T-helper 17 cell (primary cell): ENCODE results near the gene MGAT5. TPM values are rescaled to one million over a fixed set of nuclear protein-coding genes. Genes with fewer than 3 reads are reported as not detected.

Source experiments
- ATAC-seq: fragments of 150-1000 bp; cut with Tn5 transposase; 2 replicates; pipeline ENCODE4 v1.10.0; 2021; ENCODE audit warnings: mild to moderate bottlenecking, moderate library complexity
- DNase-seq, 3 donors: peaks; one replicate each; pipeline versions ENCODE4 v3.0.0 to v3.0.0-alpha.2; 2020 to 2021
- H3K9me3 ChIP-seq: one replicate; pipeline ENCODE4 v1.7.0; 2013; ENCODE audit warnings: low read length, mild to moderate bottlenecking; ENCODE audit not compliant: control insufficient read depth, poor library complexity, severe bottlenecking
- H3K27ac Mint-ChIP-seq: one replicate; pipeline ENCODE4 v1.8.0; 2022; ENCODE audit warnings: mild to moderate bottlenecking, moderate library complexity, mixed read lengths
- H3K27me3 Mint-ChIP-seq: one replicate; pipeline ENCODE4 v1.8.0; 2022; ENCODE audit warnings: mixed read lengths
- H3K36me3 Mint-ChIP-seq: one replicate; pipeline ENCODE4 v1.8.0; 2022; ENCODE audit warnings: low read depth, mixed read lengths
- H3K4me1 Mint-ChIP-seq: one replicate; pipeline ENCODE4 v1.8.0; 2022; ENCODE audit warnings: mild to moderate bottlenecking, mixed read lengths
- H3K4me3 Mint-ChIP-seq: one replicate; pipeline ENCODE4 v1.8.0; 2022; ENCODE audit warnings: mild to moderate bottlenecking, moderate library complexity, mixed read lengths
- total RNA-seq, 4 donors: library from RNA in 2 of 4; stranded (reverse) in 2 of 4; gene quantifications; one replicate each; pipeline ENCODE4 v1.2.3 and lab custom pipeline; 2022 to 2026

The MGAT5 gene
- total RNA-seq, 2 donors from 2014 or later = 120 to 127 TPM

DNA sequence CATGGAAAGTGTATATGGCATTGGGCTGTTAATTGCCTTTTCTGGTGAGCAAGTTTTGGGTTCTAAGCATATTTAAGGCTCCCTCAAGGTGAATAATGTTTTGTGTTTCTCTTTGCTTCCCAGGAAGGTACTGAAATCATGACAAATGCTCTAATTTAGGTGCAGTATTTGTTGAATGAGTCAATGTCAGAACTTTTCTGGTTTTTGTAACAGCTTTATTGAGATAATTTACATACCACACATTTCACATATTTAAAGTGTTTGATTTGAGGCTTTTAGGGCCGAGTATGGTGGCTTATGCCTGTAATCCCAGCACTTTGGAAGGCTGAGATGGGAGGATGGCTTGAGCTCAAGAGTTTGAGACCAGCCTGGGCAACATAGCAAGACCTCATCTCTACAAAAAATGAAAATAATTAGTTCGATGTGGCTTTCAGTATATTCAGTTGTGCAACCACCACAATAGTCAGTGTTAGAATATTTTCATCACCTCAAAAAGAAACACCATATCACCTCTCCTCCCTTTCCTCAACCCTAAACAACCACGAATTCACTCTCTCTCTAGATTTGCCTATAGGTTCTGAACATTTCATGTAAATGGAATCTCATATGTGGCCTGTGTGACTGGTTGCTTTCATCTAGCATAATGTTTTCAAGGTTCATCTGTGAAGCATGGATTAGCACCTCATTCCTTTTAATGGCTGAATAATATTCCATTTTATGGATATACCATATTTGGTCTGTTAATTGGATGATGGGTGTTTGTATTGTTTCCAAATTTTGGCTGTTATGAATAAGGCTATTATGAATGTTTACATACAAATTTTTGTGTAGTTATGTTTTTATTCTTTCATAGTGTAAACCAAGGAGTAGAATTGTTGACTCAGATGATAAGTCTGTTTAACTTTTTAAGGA, 54.9 kb downstream of the MGAT5 start:
- H3K27ac Mint-ChIP-seq = peak overlapping the region; percentile 92

DNA sequence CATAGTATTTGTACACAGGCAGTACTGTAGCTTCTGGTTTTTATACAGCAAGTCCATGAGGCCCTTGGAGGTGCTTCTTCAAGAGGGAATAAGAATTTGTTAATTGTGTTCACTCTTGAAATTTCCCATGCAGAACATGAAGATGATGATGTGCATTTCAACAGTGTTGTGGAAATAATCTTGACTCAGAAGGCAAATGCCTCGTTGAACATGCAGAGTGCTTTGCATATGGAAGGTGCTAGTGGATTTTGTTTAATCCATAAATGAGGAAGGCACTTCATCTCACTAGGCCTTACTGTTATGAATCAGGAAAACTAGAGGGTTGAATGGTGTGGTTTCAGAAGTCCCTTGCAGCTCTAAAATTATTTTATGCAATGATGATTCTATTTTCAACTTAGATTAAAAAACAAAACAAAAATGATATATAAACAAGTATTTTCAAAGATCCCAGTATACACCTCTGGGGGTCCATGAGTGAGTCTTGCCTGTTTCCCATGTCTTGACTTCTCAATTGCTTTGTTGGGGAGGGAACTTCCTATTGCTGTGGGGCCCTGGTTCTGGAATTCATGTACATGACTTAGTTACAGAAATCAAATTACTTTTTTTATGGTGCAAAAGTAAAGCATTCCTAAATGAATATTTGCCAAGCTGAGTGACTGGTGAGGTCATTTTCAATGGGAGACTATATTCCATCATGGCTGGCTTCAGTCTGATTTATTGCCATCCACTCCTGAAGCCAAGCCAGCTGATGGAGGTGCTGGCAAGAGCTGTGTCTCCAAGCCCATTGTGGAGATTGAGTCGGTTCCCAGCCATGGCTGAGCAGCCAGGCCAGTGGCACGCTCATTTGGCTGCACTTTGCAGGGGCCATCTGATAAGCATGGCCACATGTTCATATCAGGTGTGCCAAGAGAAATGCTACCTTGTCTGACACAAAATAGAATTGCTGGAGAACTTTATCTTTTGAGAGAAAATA, 56.5 kb downstream of the MGAT5 start:
- H3K27ac Mint-ChIP-seq = peak overlapping the region; percentile 98
- H3K4me1 Mint-ChIP-seq = peaks cover 67% of the 10 kb centered on the region
- ATAC-seq = no peak

More for the DNA sequence above, 54.9 kb downstream of the MGAT5 start:
- H3K4me3 Mint-ChIP-seq = no peak overlapping the region
- peaks cover 68% of the 10 kb centered on the region for H3K4me1 Mint-ChIP-seq
- H3K27me3 Mint-ChIP-seq = no peaks in the 10 kb centered on the region
- peaks cover 5% of the 10 kb centered on the region for H3K36me3 Mint-ChIP-seq
- no peaks in the 10 kb centered on the region for H3K9me3 ChIP-seq
- no peak for ATAC-seq
- DNase-seq = no peak

DNA sequence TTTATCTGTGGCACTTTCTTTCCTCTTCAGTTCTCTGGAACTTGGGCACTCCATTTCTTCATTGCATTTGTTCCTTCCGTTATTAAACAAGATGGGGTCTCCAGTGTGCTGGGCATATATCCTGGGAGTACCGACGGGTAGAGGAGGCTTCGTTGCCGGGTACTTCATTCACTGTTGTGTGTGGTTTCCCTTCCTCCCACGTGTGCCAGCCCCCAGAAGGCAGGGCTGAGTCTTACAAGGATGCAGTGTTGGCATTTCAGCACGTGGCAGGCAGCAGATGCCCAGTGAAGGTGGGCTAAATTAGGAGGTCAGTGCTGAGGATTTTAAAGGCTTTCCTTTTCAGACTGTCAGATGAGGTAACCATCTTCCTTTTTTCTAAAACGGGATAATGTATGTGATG, 58.6 kb downstream of the MGAT5 start:
- no peaks in the 10 kb centered on the region for H3K9me3 ChIP-seq
- no peaks in the 10 kb centered on the region for H3K27me3 Mint-ChIP-seq
- peaks cover 68% of the 10 kb centered on the region for H3K4me1 Mint-ChIP-seq
- ATAC-seq (peak; percentile 41), DNase-seq (no peak)
- H3K27ac Mint-ChIP-seq = peak overlapping the region; percentile 98
- peak overlapping the region; percentile 86 for H3K4me3 Mint-ChIP-seq
- H3K36me3 Mint-ChIP-seq = peaks cover 5% of the 10 kb centered on the region

More for the DNA sequence above, 56.5 kb downstream of the MGAT5 start:
- Mint-ChIP-seq H3K36me3 (peaks cover 5% of the 10 kb centered on the region), H3K4me3 (peak overlapping the region; percentile 26), H3K27me3 (no peaks in the 10 kb centered on the region)
- no peaks in the 10 kb centered on the region for H3K9me3 ChIP-seq
- DNase-seq = no peak

DNA sequence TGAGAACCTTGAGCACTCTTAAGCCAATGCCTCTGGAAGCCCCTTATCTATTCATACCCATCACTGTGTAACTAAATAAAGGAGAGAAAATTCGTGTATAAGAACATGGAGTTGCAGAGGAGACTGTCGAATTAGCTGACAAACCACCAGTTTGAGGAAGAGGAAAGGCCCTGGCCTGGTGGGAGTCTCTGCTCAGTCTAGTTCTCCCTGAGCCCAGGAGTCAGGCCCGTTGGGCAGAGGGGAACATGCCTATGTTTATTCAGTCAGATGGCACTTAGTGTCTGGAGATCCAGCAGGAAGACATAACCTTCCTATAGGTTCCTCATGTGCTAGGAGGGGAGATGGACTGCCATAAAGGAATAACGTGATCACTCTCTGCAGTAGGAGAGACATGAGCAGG, 60.3 kb downstream of the MGAT5 start:
- Mint-ChIP-seq H3K4me1 (peaks cover 66% of the 10 kb centered on the region), H3K4me3 (peak overlapping the region; percentile 64), H3K27me3 (no peaks in the 10 kb centered on the region), H3K27ac (peak overlapping the region; percentile 98), H3K36me3 (peaks cover 7% of the 10 kb centered on the region)
- no peak for DNase-seq
- H3K9me3 ChIP-seq = no peaks in the 10 kb centered on the region
- no peak for ATAC-seq

DNA sequence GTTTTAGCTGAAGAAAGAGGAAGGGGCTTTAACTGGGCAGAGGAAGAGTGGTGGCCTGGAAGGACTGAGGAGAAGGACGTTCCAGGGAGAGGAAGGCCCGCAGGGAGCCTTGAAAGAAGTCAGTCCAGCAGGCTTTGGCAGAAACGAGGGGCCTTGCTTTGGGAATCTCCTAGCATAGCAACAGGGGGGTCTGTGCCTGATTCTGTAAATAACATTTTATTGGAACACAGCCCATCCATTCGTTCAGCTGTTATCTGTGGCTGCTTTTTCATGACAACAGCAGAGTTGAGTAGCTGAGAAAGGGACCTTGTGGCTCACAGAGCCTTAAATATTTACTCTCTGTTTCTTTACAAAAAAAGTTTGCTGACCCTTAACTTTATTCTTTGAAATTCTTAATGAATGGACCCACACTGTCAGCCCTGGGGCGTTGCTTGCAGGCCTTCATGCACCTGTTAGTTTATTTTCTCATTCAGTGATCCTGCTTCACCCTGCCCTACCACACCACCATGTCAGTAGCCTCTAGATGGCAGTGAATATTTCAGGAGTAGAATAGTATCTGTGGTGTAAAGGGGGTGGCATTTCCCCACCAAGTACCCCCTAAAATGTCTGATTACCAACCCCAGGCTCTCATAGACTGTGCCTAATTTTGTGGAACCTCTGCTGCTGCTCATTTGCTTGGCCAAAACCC, 61.0 kb downstream of the MGAT5 start:
- Mint-ChIP-seq H3K27ac (peak overlapping the region; percentile 98), H3K4me1 (peaks cover 72% of the 10 kb centered on the region), H3K4me3 (peak overlapping the region; percentile 64), H3K27me3 (no peaks in the 10 kb centered on the region), H3K36me3 (peaks cover 10% of the 10 kb centered on the region)
- no peaks in the 10 kb centered on the region for H3K9me3 ChIP-seq
- no peak for ATAC-seq
- DNase-seq = no peak

DNA sequence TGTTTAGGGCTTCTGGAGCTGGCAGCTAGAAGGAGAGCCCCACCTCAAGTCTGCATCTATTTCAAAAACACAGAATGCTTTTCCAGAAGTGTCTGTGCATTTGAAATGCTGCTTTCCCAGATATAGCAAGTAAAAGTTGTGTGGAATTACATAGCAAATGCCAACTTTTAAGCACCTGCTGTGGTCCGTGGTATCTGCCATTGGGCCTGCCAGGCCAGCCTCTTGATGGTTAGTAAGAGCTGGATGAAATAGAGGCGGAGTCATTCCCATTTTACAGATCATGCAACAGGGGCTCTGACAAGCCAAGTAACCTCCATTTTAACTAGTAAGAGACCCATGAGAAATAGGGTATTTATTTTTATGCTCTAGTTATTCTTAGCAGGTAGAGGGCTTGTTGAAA, 61.6 kb downstream of the MGAT5 start:
- DNase-seq = no peak
- no peak for ATAC-seq
- no peak overlapping the region for H3K4me3 Mint-ChIP-seq
- peak overlapping the region; percentile 98 for H3K27ac Mint-ChIP-seq
- no peaks in the 10 kb centered on the region for H3K27me3 Mint-ChIP-seq
- H3K36me3 Mint-ChIP-seq = peaks cover 10% of the 10 kb centered on the region
- H3K4me1 Mint-ChIP-seq = peaks cover 71% of the 10 kb centered on the region
- no peaks in the 10 kb centered on the region for H3K9me3 ChIP-seq

DNA sequence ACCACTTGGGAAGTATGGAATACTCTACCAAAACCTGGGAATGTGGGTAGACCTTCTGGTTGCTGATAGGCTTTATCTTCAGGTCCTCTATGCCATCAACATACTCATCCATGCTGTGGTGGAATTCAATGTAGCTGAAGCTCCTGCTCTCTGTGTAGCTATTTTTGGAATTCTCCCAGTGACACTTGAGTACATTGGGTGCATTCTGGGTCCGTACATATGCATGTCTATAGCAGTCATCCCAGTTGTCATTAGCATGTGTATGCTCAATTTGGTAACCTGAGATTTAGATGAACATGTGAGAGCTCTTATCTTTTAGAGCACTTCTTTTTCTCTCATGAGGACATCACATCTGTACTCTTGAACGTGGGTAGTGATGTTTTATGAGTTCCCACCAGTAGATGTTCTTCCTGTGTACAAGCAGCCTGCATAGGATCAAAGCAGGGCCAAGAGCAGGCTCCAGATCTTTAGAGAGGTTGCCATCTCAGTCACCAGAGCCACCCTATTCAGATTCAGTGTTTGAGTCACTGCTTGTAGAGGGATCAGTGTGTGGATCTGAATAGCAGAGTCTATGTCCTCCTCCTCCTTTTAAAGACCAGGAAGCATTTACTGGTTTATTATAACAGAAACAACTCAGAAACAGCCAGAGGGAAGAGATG, 65.9 kb downstream of the MGAT5 start:
- Mint-ChIP-seq H3K27me3 (no peaks in the 10 kb centered on the region), H3K27ac (peak overlapping the region; percentile 98), H3K4me3 (peak overlapping the region; percentile 74), H3K4me1 (peaks cover 76% of the 10 kb centered on the region), H3K36me3 (peaks cover 8% of the 10 kb centered on the region)
- no peak for DNase-seq
- peak; percentile 36 for ATAC-seq
- no peaks in the 10 kb centered on the region for H3K9me3 ChIP-seq

DNA sequence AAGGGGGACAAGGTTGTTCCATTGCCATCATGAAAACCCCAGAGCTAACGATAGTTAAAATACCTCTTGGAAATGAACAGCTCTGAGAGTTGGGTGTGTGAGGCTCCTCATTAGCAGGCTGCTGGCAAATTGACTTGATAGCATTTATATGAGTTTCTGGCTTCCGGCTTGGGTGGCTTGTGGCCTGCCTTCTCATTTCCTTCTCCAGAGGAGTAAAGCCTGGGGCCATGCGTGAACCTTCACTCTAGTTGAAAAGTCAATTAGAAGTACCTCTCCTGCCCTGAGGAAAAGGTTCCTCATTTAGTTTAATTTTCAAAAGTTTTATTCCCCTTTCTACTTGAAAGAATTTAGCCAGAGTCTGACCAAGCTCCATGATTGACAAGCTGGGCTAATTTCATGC, 67.1 kb downstream of the MGAT5 start:
- Mint-ChIP-seq H3K4me1 (peaks cover 77% of the 10 kb centered on the region), H3K27ac (peak overlapping the region; percentile 98), H3K36me3 (peaks cover 8% of the 10 kb centered on the region), H3K27me3 (no peaks in the 10 kb centered on the region), H3K4me3 (peak overlapping the region; percentile 67)
- peak; percentile 70 for ATAC-seq
- H3K9me3 ChIP-seq = no peaks in the 10 kb centered on the region
- peak in 2 of 3 donors; percentile 13 to 22 for DNase-seq

DNA sequence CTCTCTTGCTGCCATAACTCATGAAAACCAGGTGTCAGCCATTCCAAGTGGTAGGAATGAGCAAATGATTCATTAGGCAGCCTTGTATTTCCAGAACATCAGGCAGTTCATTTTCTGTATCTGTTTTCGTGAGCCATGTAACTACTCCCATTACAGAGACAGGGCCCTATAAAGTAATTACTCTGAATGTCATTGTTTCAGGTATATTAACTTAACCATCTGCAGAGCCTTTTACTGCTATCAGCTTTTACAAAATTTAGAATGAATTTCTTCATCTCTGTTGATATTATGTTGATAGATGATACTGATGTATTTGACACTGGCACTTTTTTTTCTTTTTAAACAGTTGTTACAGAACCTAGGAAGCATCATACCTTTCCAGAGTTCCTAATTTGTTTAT, 69.9 kb downstream of the MGAT5 start:
- ATAC-seq (no peak), DNase-seq (no peak)
- no peaks in the 10 kb centered on the region for H3K9me3 ChIP-seq
- Mint-ChIP-seq H3K27ac (peak overlapping the region; percentile 98), H3K4me3 (peak overlapping the region; percentile 22), H3K36me3 (peaks cover 9% of the 10 kb centered on the region), H3K27me3 (no peaks in the 10 kb centered on the region), H3K4me1 (peaks cover 83% of the 10 kb centered on the region)

DNA sequence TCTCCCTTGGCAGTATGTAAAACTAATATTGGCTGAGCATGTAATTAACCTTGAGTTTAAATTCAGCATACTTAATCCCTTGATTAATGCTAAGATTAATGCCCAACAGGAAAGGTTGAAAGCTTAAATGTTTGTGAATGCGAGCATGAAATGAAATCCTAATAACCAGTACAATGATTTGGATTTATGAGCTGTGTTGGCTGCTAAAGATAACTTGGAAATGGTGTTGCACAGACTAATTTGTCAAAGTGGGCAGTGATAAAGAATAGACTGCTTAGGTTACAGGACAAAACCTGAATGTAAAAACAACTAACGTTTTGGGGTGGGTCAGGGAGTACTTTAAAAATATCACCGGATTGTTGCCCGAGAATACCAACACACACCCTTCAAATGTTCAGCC, 70.6 kb downstream of the MGAT5 start:
- H3K27me3 Mint-ChIP-seq = no peaks in the 10 kb centered on the region
- H3K9me3 ChIP-seq = no peaks in the 10 kb centered on the region
- peaks cover 79% of the 10 kb centered on the region for H3K4me1 Mint-ChIP-seq
- peaks cover 6% of the 10 kb centered on the region for H3K36me3 Mint-ChIP-seq
- DNase-seq = no peak
- no peak for ATAC-seq
- peak overlapping the region; percentile 22 for H3K4me3 Mint-ChIP-seq
- peak overlapping the region; percentile 98 for H3K27ac Mint-ChIP-seq

DNA sequence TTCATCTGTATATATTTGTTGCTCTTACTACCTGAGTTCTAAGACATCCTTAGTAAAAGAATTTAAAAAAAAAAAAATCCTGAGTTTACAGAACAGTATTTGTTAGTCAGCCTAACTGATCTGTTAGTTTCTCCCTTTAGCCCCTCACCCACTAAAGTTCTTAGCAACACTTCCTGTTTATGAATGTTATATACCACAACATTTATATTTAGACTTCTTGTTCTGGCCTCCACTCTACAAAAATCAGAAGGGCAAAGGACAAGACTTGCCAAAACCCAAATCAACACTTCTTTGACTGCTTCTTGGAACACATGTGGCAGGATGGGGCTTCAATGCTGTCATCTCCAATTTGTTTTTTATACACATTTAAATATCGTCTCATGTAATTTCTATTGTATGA, 71.1 kb downstream of the MGAT5 start:
- Mint-ChIP-seq H3K27me3 (no peaks in the 10 kb centered on the region), H3K4me3 (no peak overlapping the region), H3K4me1 (peaks cover 74% of the 10 kb centered on the region), H3K27ac (peak overlapping the region; percentile 98), H3K36me3 (peaks cover 6% of the 10 kb centered on the region)
- ATAC-seq = peak; percentile 81
- DNase-seq = no peak
- H3K9me3 ChIP-seq = no peaks in the 10 kb centered on the region

DNA sequence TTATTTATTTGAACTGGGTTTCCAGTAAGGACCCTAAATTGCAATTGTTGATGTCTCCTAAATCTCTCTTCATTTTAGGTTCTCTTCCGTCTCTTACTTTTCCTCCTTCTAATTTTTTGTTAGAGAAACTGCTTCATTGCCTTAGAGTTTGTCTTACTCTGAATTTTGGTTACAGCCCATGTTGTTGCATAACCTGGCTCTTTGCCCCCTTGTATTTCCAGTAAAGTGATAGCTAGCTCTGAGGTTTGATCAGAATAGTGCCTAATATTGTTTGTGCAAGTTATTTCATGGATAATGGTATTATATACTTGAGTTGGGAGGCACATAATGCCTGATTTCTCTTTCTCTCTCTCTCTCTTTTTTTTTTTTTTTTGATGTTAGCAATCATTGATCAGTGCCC, 71.8 kb downstream of the MGAT5 start:
- Mint-ChIP-seq H3K36me3 (peaks cover 6% of the 10 kb centered on the region), H3K27me3 (no peaks in the 10 kb centered on the region), H3K4me1 (peaks cover 69% of the 10 kb centered on the region), H3K27ac (peak overlapping the region; percentile 98), H3K4me3 (no peak overlapping the region)
- DNase-seq (no peak), ATAC-seq (no peak)
- no peaks in the 10 kb centered on the region for H3K9me3 ChIP-seq
